HepG2 (cell line): ENCODE results near the gene PFN2. TPM values are rescaled to one million over a fixed set of nuclear protein-coding genes. Genes with fewer than 3 reads are reported as not detected.

Experiments
- FUBP1 ChIP-seq: sonication (generic); formaldehyde crosslinking; IDR thresholded peaks from 2 replicates; pipeline ENCODE4 v1.5.1; 2020; ENCODE audit warnings: missing genetic modification reagents, mild to moderate bottlenecking, borderline replicate concordance
- ISX ChIP-seq: sonication (generic); formaldehyde crosslinking; conservative IDR thresholded peaks from 2 replicates; pipeline ENCODE4 v1.5.0; 2020; ENCODE audit warnings: missing genetic modification reagents
- MAFF ChIP-seq: IDR thresholded peaks from 2 replicates; pipeline ENCODE4 v1.6.1; 2011; ENCODE audit warnings: low read depth, low read length, improper control_type of control experiment
- PBX3 ChIP-seq: sonication (generic); formaldehyde crosslinking; IDR thresholded peaks from 2 replicates; pipeline ENCODE4 v1.8.1; 2023; ENCODE audit warnings: missing genetic modification reagents, inconsistent platforms, borderline replicate concordance
- SKIL ChIP-seq: sonication (generic); formaldehyde crosslinking; IDR thresholded peaks from 2 replicates; pipeline ENCODE4 v1.8.0; 2022; ENCODE audit warnings: missing genetic modification reagents, mild to moderate bottlenecking, moderate library complexity, borderline replicate concordance
- SYNCRIP ChIP-seq: fragments of 200-400 bp; formaldehyde crosslinking; IDR thresholded peaks from 2 replicates; pipeline ENCODE4 v1.6.1; 2018; ENCODE audit warnings: mild to moderate bottlenecking, low read depth, low read length; ENCODE audit not compliant: insufficient read depth
- TAF1 ChIP-seq: sonication (generic); formaldehyde crosslinking; IDR thresholded peaks from 2 replicates; pipeline ENCODE4 v1.4.0; 2020; ENCODE audit warnings: missing genetic modification reagents
- ZBTB49 ChIP-seq: sonication (generic); formaldehyde crosslinking; IDR thresholded peaks from 2 replicates; pipeline ENCODE4 v1.4.0; 2020; ENCODE audit warnings: missing genetic modification reagents, borderline replicate concordance
- ZFP37 ChIP-seq: sonication (generic); formaldehyde crosslinking; IDR thresholded peaks from 2 replicates; pipeline ENCODE4 v1.4.0; 2020; ENCODE audit warnings: missing genetic modification reagents, borderline replicate concordance
- ZFP90 ChIP-seq: sonication (generic); formaldehyde crosslinking; IDR thresholded peaks from 2 replicates; pipeline ENCODE4 v1.8.0; 2022; ENCODE audit warnings: missing genetic modification reagents, mild to moderate bottlenecking, inconsistent platforms, borderline replicate concordance
- ZNF136 ChIP-seq: sonication (generic); formaldehyde crosslinking; IDR thresholded peaks from 2 replicates; pipeline ENCODE4 v1.8.1; 2022; ENCODE audit warnings: low read depth, mild to moderate bottlenecking, moderate library complexity, missing genetic modification reagents
- ZNF142 ChIP-seq: sonication (generic); formaldehyde crosslinking; IDR thresholded peaks from 2 replicates; pipeline ENCODE4 v1.4.0; 2020; ENCODE audit warnings: missing genetic modification reagents
- ZNF292 ChIP-seq: sonication (generic); formaldehyde crosslinking; IDR thresholded peaks from 2 replicates; pipeline ENCODE4 v1.8.1; 2022; ENCODE audit warnings: mild to moderate bottlenecking, low read depth, missing genetic modification reagents, borderline replicate concordance
- ZNF432 ChIP-seq: sonication (generic); formaldehyde crosslinking; IDR thresholded peaks from 2 replicates; pipeline ENCODE4 v1.5.0; 2020; ENCODE audit warnings: missing genetic modification reagents, mild to moderate bottlenecking, borderline replicate concordance
- polyA plus RNA-seq, 8 experiments: library from polyadenylated mRNA; depleted of rRNA in 3 of 8; stranded (reverse) in 7 of 8; unstranded in 1 of 8; fragments of >200 nt; fragmentation: Illumina TruSeq in 4 of 8; extraction: Trizol in 4 of 8; gene quantifications; 2 replicates each; pipeline versions ENCODE4 v1.2.1 to v1.2.3, GENCODE V29; 2011 to 2016; ENCODE audit warnings: low read depth in 4 of 8, missing spikeins in 1 of 8, mixed read lengths in 1 of 8; ENCODE audit not compliant: insufficient read depth in 1 of 8
- total RNA-seq, 5 experiments: library from RNA; depleted of rRNA; stranded (reverse); fragments of >200 nt; fragmentation: Illumina TruSeq; extraction: Trizol; gene quantifications; 2 replicates each; pipeline ENCODE4 v1.2.3, GENCODE V29; 2016; ENCODE audit warnings: low read depth in 1 of 5

The PFN2 gene
- total and polyA plus RNA-seq, 2 of the 13 experiments (the other 11 are each of a cell fraction or from before 2014, with no cell fraction given), result 57.3 to 150 TPM

GRCh38 chr3:149970716-149971402 is at the start of gene PFN2 (continued):
- TF ChIP-seq SKIL (CRISPR knock-in tag), result no peak; the same call in 1 of the 2 replicates
- TF ChIP-seq ZFP37 (CRISPR knock-in tag), result no peak
- no peak for TF ChIP-seq ZFP90
- TF ChIP-seq TAF1 (CRISPR knock-in tag), result peak; percentile 62; the same call in 1 of the 2 replicates
- TF ChIP-seq ZNF142 (CRISPR knock-in tag), result peak; percentile 82; the same call in 1 of the 2 replicates
- no peak for TF ChIP-seq ZNF136 (CRISPR knock-in tag)
- TF ChIP-seq PBX3 (CRISPR knock-in tag), result peak; percentile 58; the same call in 1 of the 2 replicates
- TF ChIP-seq ZNF292, result no peak
- TF ChIP-seq ISX (CRISPR knock-in tag), result no peak
- TF ChIP-seq MAFF, result no peak
- TF ChIP-seq ZNF432 (CRISPR knock-in tag), result no peak
- TF ChIP-seq ZBTB49 (CRISPR knock-in tag), result no peak
- no peak for TF ChIP-seq FUBP1
- TF ChIP-seq SYNCRIP, result no peak
